22Rv1 (cell line): ENCODE measurements around the gene DCHS1.

ENCODE experiments used
- H3K27ac ChIP-seq: fragments of 450-650 bp; 2 replicates; pipeline ENCODE4 v1.5.1; 2017
- ZFX ChIP-seq: fragments of 450-650 bp; IDR thresholded peaks from 2 replicates; pipeline ENCODE4 v1.6.1; 2017; ENCODE audit warnings: antibody characterized with exemption, borderline replicate concordance
- TF ChIP-seq, protein P1 (sequence below): fragments of 450-650 bp; IDR thresholded peaks from 2 replicates; pipeline ENCODE4 v1.5.1; 2017; ENCODE audit warnings: mild to moderate bottlenecking

DCHS1 gene

DNA sequence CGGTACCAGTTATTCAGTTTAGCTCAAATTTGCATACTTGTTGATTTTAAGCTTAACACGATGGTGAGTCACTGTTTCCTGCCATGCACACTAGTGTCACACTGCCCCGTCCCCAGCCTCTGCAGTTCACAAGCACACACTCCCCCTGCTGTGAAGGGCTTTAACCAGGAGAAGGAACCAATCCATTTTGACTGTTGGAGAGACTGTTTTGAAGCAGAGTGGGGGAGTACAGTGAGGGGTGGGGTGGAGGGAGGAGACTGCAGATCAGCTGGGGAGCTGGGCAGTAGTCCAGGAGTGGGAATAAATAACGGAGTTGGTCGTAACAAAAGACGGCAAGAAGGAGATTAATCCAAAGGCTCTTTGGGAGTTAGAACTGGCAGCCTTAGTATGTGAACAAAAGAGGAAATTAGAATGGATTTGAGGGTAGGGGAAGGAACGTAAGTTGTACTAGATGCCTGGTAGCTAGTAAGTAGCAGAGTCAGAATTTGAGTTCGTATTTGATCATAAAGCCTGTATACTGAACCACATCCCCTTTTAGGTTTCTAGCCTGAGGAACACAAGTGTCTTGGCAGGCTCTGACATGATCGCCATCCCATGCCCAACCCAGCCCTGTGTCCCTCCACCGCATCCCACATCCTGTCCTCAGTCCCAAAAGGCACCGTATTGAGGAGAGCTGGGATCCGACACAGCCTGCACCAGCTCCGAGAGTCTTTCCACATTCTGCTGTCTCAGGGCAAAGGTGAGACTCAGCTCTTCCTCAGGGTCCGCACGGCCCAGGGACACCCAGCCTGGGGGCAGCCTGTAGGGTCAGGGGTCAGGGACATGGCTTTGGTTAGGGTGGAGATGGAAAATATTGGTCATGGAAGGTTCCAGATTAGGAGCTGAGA, 37.2 kb downstream of the DCHS1 start:
- TF ChIP-seq, protein P1, sequence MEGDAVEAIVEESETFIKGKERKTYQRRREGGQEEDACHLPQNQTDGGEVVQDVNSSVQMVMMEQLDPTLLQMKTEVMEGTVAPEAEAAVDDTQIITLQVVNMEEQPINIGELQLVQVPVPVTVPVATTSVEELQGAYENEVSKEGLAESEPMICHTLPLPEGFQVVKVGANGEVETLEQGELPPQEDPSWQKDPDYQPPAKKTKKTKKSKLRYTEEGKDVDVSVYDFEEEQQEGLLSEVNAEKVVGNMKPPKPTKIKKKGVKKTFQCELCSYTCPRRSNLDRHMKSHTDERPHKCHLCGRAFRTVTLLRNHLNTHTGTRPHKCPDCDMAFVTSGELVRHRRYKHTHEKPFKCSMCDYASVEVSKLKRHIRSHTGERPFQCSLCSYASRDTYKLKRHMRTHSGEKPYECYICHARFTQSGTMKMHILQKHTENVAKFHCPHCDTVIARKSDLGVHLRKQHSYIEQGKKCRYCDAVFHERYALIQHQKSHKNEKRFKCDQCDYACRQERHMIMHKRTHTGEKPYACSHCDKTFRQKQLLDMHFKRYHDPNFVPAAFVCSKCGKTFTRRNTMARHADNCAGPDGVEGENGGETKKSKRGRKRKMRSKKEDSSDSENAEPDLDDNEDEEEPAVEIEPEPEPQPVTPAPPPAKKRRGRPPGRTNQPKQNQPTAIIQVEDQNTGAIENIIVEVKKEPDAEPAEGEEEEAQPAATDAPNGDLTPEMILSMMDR = no peak
- no peak for TF ChIP-seq ZFX
- H3K27ac ChIP-seq = peak overlapping the region; percentile 22; the same call in 1 of the 2 replicates

DNA sequence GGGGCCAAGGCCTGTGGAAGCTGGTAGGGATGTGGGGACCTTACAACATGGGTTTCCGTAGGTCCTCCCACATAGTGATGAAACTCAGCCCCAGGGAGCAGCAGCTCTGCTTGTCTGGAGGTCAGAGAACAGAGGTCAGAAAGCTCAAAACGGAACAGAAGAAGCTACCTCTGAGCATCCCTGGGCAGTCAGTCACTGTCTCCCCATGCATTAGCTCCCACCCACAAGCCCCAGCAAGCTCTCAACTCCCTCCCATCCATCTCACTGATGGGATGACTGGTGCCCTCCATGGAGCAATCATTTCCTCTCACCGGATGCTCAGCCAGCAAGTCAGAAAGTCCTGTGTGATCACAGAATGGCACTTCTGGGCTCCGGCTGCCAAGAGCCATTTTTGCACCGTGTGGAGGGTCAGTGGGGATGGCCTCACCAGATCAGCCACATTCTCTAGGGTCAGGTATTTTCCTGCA, 38.3 kb downstream of the DCHS1 start:
- TF ChIP-seq, protein P1 = no peak
- TF ChIP-seq ZFX = no peak
- no peak overlapping the region for H3K27ac ChIP-seq

DNA sequence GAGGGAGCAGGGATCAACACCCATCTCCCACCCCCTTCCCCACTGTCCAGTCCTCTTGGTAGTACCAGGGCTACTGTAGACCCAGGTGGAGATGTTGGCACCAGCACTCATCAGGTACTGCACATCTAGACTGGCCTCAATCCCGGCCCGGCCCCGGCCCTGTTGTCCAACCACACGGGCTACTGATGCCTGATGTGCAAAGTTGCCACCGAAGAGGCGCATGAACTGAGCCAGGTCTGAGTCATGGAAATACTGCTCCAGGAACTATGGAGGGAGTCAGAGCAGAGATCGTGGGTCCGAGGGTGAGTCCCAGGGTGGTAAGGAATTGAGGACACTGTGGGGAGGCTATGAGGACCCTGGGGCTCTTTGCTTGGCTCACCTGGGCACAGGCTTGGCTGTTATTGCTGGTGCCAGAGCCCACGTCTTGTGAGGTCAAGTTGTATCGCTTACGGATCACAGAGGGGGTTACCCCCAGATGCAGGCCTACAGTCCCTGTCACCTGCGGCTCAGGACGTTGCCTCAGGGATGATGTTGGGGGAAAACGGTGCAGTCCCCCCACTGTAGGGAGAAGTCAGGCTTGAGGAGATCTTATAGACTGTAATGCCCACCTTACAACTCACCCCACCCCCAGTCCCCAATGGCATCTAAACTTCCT, 38.9 kb downstream of the DCHS1 start:
- H3K27ac ChIP-seq = no peak overlapping the region
- TF ChIP-seq, protein P1 = no peak

DNA sequence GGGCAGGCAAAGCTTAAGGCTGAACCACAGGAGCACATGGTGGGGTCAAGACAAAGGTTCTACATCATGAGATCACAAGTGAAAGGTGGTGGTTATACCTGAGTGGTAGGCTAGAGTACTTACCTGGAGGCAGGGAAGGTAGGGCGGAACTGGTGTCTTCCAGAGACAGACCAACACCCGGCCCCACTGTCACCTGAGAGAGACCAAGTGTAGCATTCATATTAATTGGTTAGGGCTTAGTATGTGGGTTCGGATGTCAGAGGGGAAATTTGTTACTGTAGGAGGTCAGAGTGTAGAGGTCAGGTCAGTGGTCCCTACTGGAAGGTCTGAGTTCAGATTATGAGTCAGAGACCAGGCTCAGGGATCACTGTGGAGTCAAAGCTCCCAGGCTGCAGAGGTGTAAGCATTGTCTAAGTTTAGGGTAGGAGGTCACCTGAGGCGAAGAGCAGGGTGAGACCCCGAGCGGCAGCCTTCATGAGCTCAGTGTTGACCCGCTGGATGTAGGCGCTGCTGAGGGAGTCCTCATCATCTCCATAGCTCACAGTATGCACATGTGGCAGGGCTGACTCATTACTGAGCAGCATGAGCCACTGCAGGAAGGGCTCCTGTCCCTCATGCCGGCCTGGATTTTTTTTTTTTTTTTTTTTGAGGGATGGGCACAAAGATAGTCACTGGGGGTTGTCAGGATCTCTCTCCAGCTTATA, 39.6 kb downstream of the DCHS1 start:
- no peak overlapping the region for H3K27ac ChIP-seq
- TF ChIP-seq ZFX = no peak
- TF ChIP-seq, protein P1 = no peak

DNA sequence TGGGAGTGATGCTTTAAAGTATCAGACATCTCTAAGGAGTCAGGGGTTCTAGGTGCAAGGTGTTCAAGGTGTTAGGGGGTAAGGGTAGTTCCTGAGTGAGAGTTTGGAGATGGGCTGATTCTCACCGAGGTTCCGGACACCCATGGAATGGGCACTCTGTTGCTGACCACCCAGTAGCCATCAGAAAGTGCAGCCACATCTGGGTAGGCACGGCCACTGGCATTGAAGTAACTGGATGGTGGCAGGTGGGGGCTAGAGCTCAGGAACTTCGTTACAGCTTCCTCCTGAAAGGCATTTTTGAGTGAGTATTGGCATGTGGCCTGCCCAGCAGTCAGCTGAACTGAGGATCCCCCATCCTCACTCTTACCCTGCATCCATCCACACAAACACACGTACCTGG, 40.6 kb downstream of the DCHS1 start:
- H3K27ac ChIP-seq = no peak overlapping the region

DNA sequence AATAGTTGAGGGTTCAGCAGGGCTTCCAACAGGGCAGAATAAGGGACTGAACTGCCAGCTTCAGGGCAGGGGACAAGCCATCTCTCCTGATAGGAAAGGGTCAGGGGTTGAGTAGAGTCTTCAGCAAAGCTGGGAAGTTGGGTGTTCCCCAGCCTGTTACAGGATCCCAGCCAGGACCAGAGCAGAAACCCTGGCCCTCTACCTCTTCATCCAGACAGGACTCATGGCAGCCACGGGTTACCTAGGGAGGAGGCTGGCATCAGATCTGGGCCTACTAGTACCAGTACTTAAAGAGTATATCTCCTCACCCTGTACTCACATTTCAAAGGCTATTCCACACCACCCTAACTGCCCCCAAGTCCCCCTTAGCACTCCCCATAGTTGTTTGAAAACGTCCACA, 41.2 kb downstream of the DCHS1 start:
- TF ChIP-seq ZFX = no peak
- TF ChIP-seq, protein P1 = no peak
- H3K27ac ChIP-seq = no peak overlapping the region

More for the DNA sequence above, 40.6 kb downstream of the DCHS1 start:
- TF ChIP-seq, protein P1 = no peak
- no peak for TF ChIP-seq ZFX
